ENCODE measurements around the gene SF3B3. TPM values are rescaled to one million over a fixed set of nuclear protein-coding genes. Genes with fewer than 3 reads are reported as not detected.
A peak's percentile ranks its signal among the peaks of the same experiment; 100 is the strongest.

SF3B3 gene
- total and polyA plus RNA-seq, 2 of the 13 experiments (the other 11 are each of a cell fraction or from before 2014, with no cell fraction given): 157 to 500 TPM

DNA sequence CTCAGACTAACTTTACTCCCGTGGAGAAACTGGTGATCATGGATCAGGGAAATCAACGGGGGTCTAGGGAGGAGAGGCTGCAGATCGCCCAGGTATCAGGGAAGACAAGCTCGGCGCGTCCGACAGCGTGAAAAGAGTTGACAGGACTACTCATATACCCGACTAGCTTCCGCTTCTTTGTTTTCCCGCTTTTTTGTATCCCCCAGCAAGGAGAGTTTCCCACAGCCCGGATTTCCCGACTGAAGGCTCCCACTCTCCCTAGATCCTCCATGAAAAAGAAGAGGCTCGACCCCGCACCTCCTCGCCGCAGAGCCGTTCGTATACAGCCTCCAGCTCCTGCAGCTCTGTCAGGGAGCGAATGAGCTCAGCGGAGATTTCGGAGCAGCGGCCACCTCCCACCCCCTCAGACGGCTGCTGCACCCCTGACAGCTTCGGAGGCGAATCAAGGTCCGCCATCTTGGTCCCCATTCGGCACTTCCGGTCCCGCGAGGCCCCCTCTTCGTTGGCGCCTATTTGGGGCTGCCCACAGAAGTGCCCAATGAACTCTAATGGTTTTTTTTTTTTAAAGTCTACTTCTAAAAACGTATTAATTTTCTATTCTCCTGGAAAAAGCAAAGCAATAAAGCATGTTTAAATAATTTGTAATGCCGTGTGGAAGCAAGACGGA is 407 bp upstream of the SF3B3 start, which contains the start of gene COG4 (continued):
- TF ChIP-seq, protein P1, sequence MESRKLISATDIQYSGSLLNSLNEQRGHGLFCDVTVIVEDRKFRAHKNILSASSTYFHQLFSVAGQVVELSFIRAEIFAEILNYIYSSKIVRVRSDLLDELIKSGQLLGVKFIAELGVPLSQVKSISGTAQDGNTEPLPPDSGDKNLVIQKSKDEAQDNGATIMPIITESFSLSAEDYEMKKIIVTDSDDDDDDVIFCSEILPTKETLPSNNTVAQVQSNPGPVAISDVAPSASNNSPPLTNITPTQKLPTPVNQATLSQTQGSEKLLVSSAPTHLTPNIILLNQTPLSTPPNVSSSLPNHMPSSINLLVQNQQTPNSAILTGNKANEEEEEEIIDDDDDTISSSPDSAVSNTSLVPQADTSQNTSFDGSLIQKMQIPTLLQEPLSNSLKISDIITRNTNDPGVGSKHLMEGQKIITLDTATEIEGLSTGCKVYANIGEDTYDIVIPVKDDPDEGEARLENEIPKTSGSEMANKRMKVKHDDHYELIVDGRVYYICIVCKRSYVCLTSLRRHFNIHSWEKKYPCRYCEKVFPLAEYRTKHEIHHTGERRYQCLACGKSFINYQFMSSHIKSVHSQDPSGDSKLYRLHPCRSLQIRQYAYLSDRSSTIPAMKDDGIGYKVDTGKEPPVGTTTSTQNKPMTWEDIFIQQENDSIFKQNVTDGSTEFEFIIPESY (CRISPR knock-in tag; IDR thresholded peaks at IDR 0.05): no peak
- TF ChIP-seq, protein P2, sequence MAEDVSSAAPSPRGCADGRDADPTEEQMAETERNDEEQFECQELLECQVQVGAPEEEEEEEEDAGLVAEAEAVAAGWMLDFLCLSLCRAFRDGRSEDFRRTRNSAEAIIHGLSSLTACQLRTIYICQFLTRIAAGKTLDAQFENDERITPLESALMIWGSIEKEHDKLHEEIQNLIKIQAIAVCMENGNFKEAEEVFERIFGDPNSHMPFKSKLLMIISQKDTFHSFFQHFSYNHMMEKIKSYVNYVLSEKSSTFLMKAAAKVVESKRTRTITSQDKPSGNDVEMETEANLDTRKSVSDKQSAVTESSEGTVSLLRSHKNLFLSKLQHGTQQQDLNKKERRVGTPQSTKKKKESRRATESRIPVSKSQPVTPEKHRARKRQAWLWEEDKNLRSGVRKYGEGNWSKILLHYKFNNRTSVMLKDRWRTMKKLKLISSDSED (CRISPR knock-in tag; IDR thresholded peaks at IDR 0.05): no peak
- TF ChIP-seq ZNF251 (CRISPR knock-in tag; IDR thresholded peaks at IDR 0.05) (no peak), ZNF510 (CRISPR knock-in tag; IDR thresholded peaks at IDR 0.05; ENCODE audit: low read depth) (peak; percentile 67; the same call in 1 of the 2 replicates), HOXA7 (CRISPR knock-in tag; IDR thresholded peaks at IDR 0.05) (no peak), KLF16 (CRISPR knock-in tag; IDR thresholded peaks at IDR 0.05) (peak in 1 of 2 experiments; percentile 92; a peak in 2 of 4 replicates), EP300 (IDR thresholded peaks at IDR 0.05; ENCODE audit: low read depth in 2 of 2, low read length in 2 of 2) (peak in 1 of 2 experiments; percentile 3; a peak in 1 of 4 replicates), EP300 (CRISPR knock-in tag; IDR thresholded peaks at IDR 0.05; ENCODE audit: borderline replicate concordance) (no peak), SNAI1 (CRISPR knock-in tag; IDR thresholded peaks at IDR 0.05; ENCODE audit: borderline replicate concordance) (no peak), ZNF335 (CRISPR knock-in tag; IDR thresholded peaks at IDR 0.05) (peak; percentile 100)
- TF ChIP-seq, protein P3, sequence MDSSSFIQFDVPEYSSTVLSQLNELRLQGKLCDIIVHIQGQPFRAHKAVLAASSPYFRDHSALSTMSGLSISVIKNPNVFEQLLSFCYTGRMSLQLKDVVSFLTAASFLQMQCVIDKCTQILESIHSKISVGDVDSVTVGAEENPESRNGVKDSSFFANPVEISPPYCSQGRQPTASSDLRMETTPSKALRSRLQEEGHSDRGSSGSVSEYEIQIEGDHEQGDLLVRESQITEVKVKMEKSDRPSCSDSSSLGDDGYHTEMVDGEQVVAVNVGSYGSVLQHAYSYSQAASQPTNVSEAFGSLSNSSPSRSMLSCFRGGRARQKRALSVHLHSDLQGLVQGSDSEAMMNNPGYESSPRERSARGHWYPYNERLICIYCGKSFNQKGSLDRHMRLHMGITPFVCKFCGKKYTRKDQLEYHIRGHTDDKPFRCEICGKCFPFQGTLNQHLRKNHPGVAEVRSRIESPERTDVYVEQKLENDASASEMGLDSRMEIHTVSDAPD (CRISPR knock-in tag; IDR thresholded peaks at IDR 0.05): 0 out of 2 replicates have a peak, but pooled peaks have one; percentile 32
- TF ChIP-seq, protein P4, sequence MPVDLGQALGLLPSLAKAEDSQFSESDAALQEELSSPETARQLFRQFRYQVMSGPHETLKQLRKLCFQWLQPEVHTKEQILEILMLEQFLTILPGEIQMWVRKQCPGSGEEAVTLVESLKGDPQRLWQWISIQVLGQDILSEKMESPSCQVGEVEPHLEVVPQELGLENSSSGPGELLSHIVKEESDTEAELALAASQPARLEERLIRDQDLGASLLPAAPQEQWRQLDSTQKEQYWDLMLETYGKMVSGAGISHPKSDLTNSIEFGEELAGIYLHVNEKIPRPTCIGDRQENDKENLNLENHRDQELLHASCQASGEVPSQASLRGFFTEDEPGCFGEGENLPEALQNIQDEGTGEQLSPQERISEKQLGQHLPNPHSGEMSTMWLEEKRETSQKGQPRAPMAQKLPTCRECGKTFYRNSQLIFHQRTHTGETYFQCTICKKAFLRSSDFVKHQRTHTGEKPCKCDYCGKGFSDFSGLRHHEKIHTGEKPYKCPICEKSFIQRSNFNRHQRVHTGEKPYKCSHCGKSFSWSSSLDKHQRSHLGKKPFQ (CRISPR knock-in tag; IDR thresholded peaks at IDR 0.05; ENCODE audit: insufficient replicate concordance): peak; percentile 27
- TF ChIP-seq, protein P5, sequence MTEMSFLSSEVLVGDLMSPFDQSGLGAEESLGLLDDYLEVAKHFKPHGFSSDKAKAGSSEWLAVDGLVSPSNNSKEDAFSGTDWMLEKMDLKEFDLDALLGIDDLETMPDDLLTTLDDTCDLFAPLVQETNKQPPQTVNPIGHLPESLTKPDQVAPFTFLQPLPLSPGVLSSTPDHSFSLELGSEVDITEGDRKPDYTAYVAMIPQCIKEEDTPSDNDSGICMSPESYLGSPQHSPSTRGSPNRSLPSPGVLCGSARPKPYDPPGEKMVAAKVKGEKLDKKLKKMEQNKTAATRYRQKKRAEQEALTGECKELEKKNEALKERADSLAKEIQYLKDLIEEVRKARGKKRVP (CRISPR knock-in tag; IDR thresholded peaks at IDR 0.05): no peak
- TF ChIP-seq, protein P6, sequence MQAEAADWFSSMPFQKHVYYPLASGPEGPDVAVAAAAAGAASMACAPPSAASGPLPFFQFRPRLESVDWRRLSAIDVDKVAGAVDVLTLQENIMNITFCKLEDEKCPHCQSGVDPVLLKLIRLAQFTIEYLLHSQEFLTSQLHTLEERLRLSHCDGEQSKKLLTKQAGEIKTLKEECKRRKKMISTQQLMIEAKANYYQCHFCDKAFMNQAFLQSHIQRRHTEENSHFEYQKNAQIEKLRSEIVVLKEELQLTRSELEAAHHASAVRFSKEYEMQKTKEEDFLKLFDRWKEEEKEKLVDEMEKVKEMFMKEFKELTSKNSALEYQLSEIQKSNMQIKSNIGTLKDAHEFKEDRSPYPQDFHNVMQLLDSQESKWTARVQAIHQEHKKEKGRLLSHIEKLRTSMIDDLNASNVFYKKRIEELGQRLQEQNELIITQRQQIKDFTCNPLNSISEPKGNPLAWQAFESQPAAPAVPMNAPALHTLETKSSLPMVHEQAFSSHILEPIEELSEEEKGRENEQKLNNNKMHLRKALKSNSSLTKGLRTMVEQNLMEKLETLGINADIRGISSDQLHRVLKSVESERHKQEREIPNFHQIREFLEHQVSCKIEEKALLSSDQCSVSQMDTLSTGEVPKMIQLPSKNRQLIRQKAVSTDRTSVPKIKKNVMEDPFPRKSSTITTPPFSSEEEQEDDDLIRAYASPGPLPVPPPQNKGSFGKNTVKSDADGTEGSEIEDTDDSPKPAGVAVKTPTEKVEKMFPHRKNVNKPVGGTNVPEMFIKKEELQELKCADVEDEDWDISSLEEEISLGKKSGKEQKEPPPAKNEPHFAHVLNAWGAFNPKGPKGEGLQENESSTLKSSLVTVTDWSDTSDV (CRISPR knock-in tag; IDR thresholded peaks at IDR 0.05): peak; percentile 55; the same call in 1 of the 2 replicates
